Measurements from ENCODE around the gene CSK.

The CSK gene

GRCh38 chr15:74802862-74803447 lies 21.1 kb downstream of the CSK start:
- DNase-seq = no peak

- no peak for DNase-seq
These were observed 23.1 kb downstream of the CSK start for GRCh38 chr15:74804935-74805334.

GRCh38 chr15:74807282-74807681 lies 25.4 kb downstream of the CSK start:
- DNase-seq = no peak

GRCh38 chr15:74808078-74808839 lies 26.4 kb downstream of the CSK start:
- no peak for DNase-seq

GRCh38 chr15:74808840-74809229 lies 27.0 kb downstream of the CSK start:
- no peak for DNase-seq

- no peak for DNase-seq
These were observed 27.4 kb downstream of the CSK start for GRCh38 chr15:74809242-74809641.

GRCh38 chr15:74809956-74810355 lies 28.1 kb downstream of the CSK start:
- no peak for DNase-seq

GRCh38 chr15:74812533-74812932 lies 30.7 kb downstream of the CSK start, which contains the start of gene LMAN1L:
Gene LMAN1L (plus strand): TSS chr15:74812835. CDS start chr15:74812855, 20 bp downstream.
- no peak for DNase-seq

GRCh38 chr15:74815121-74815934 lies 33.4 kb downstream of the CSK start:
- DNase-seq = no peak

GRCh38 chr15:74815961-74816360 lies 34.1 kb downstream of the CSK start:
- no peak for DNase-seq

- DNase-seq = no peak
These were observed 34.9 kb downstream of the CSK start for GRCh38 chr15:74816624-74817369.

GRCh38 chr15:74817370-74817737 lies 35.5 kb downstream of the CSK start:
- no peak for DNase-seq

GRCh38 chr15:74820056-74820455 lies 38.2 kb downstream of the CSK start:
- DNase-seq = no peak

- peak in 1 of 2 donors; percentile 31 for DNase-seq
These were observed 39.4 kb downstream of the CSK start for GRCh38 chr15:74821091-74821789.

GRCh38 chr15:74821790-74822158 lies 39.9 kb downstream of the CSK start:
- no peak for DNase-seq

GRCh38 chr15:74822233-74822632 lies 40.4 kb downstream of the CSK start:
- no peak for DNase-seq

- DNase-seq = no peak
These were observed 41.4 kb downstream of the CSK start for GRCh38 chr15:74823324-74823723.

- DNase-seq = no peak
These were observed 43.1 kb downstream of the CSK start for GRCh38 chr15:74824976-74825375.

GRCh38 chr15:74825866-74826265 lies 44.0 kb downstream of the CSK start:
- no peak for DNase-seq

GRCh38 chr15:74826364-74826819 lies 44.5 kb downstream of the CSK start, which contains the start of gene CPLX3:
Gene CPLX3 (plus strand): TSS chr15:74826627. CDS start chr15:74826704, 77 bp downstream.
- DNase-seq = peak; percentile 20 to 59

GRCh38 chr15:74826921-74827320 lies 45.0 kb downstream of the CSK start:
- DNase-seq = no peak

GRCh38 chr15:74827614-74828013 lies 45.7 kb downstream of the CSK start:
- no peak for DNase-seq
